ENCODE results near the gene TIGD4. TPM values are rescaled to one million over a fixed set of nuclear protein-coding genes. Genes with fewer than 3 reads are reported as not detected.

TIGD4 gene
- total and polyA plus RNA-seq, 2 experiments from 2014 or later = 1.6 to 1.7 TPM

DNA sequence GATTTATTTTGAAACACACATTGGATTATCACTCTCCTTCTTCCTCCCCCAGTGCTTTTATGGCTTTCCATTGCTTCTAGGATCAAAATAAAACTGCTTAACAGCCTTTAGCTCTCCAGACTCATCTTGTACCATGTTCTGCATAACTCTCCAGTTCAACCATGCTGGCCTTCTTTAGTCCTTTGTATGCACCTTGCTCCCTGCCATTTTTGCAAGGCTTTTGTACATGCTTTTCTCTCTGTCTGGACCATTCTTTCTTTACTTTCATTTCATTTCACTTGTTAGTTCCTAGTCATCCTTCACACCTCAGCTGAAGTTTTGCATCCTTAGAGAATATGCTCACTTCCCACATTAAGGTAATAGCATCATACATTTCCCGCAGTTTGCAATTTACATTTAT is 7.1 kb upstream of the TIGD4 start:
- Mint-ChIP-seq H3K4me3 (no peak overlapping the region), H3K36me3 (ENCODE audit: low read depth) (no peaks in the 10 kb centered on the region), H3K27me3 (ENCODE audit: insufficient read depth, low read depth, poor library complexity) (no peaks in the 10 kb centered on the region), H3K9me3 (no peaks in the 10 kb centered on the region), H3K4me1 (peaks cover 6% of the 10 kb centered on the region), H3K27ac (no peak overlapping the region)
- DNase-seq (ENCODE audit: low spot score) (no peak), ATAC-seq (no peak)
- Histone ChIP-seq H3K4me3 (no peak overlapping the region), H3K9me2 (ENCODE audit: insufficient read depth) (no peaks in the 10 kb centered on the region), H3K27ac (ENCODE audit: low read depth) (no peak overlapping the region), H3K4me2 (no peak overlapping the region), H4K20me1 (replicated peaks; ENCODE audit: insufficient read depth) (peaks cover 11% of the 10 kb centered on the region), H3K4me1 (ENCODE audit: insufficient read depth) (no peaks in the 10 kb centered on the region; the same call in 1 of the 2 replicates), H2AFZ (no peak overlapping the region), H3K27me3 (ENCODE audit: insufficient read depth) (no peaks in the 10 kb centered on the region), H3K79me2 (replicated peaks; ENCODE audit: insufficient read depth) (peaks cover 99% of the 10 kb centered on the region), H3F3A (replicated peaks; ENCODE audit: low read depth) (no peaks in the 10 kb centered on the region), H3K36me3 (ENCODE audit: insufficient read depth) (no peaks in the 10 kb centered on the region)
- TF ChIP-seq CREB1 (CRISPR knock-in tag; IDR thresholded peaks at IDR 0.05; ENCODE audit: low read depth) (no peak), ZNF331 (CRISPR knock-in tag; IDR thresholded peaks at IDR 0.05; ENCODE audit: low read depth) (no peak), EZH2 (IDR thresholded peaks at IDR 0.05; ENCODE audit: low read depth, unreplicated experiment) (no peak), POLR2AphosphoS5 (IDR thresholded peaks at IDR 0.05; ENCODE audit: low read depth) (no peak), NANOG (IDR thresholded peaks at IDR 0.05; ENCODE audit: borderline replicate concordance) (no peak), ZNF114 (CRISPR knock-in tag; IDR thresholded peaks at IDR 0.05) (no peak), CTCF (conservative IDR thresholded peaks at IDR 0.05; ENCODE audit: low read depth in 2 of 2) (no peak), ETS1 (IDR thresholded peaks at IDR 0.05) (no peak), STAT1 (IDR thresholded peaks at IDR 0.05; ENCODE audit: unreplicated experiment) (no peak), JUNB (IDR thresholded peaks at IDR 0.05; ENCODE audit: unreplicated experiment) (no peak), EZH2phosphoT487 (IDR thresholded peaks at IDR 0.05; ENCODE audit: unreplicated experiment) (no peak)
- TF ChIP-seq, protein P1, sequence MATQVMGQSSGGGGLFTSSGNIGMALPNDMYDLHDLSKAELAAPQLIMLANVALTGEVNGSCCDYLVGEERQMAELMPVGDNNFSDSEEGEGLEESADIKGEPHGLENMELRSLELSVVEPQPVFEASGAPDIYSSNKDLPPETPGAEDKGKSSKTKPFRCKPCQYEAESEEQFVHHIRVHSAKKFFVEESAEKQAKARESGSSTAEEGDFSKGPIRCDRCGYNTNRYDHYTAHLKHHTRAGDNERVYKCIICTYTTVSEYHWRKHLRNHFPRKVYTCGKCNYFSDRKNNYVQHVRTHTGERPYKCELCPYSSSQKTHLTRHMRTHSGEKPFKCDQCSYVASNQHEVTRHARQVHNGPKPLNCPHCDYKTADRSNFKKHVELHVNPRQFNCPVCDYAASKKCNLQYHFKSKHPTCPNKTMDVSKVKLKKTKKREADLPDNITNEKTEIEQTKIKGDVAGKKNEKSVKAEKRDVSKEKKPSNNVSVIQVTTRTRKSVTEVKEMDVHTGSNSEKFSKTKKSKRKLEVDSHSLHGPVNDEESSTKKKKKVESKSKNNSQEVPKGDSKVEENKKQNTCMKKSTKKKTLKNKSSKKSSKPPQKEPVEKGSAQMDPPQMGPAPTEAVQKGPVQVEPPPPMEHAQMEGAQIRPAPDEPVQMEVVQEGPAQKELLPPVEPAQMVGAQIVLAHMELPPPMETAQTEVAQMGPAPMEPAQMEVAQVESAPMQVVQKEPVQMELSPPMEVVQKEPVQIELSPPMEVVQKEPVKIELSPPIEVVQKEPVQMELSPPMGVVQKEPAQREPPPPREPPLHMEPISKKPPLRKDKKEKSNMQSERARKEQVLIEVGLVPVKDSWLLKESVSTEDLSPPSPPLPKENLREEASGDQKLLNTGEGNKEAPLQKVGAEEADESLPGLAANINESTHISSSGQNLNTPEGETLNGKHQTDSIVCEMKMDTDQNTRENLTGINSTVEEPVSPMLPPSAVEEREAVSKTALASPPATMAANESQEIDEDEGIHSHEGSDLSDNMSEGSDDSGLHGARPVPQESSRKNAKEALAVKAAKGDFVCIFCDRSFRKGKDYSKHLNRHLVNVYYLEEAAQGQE (IDR thresholded peaks at IDR 0.05; ENCODE audit: unreplicated experiment) = no peak
- TF ChIP-seq, protein P2, sequence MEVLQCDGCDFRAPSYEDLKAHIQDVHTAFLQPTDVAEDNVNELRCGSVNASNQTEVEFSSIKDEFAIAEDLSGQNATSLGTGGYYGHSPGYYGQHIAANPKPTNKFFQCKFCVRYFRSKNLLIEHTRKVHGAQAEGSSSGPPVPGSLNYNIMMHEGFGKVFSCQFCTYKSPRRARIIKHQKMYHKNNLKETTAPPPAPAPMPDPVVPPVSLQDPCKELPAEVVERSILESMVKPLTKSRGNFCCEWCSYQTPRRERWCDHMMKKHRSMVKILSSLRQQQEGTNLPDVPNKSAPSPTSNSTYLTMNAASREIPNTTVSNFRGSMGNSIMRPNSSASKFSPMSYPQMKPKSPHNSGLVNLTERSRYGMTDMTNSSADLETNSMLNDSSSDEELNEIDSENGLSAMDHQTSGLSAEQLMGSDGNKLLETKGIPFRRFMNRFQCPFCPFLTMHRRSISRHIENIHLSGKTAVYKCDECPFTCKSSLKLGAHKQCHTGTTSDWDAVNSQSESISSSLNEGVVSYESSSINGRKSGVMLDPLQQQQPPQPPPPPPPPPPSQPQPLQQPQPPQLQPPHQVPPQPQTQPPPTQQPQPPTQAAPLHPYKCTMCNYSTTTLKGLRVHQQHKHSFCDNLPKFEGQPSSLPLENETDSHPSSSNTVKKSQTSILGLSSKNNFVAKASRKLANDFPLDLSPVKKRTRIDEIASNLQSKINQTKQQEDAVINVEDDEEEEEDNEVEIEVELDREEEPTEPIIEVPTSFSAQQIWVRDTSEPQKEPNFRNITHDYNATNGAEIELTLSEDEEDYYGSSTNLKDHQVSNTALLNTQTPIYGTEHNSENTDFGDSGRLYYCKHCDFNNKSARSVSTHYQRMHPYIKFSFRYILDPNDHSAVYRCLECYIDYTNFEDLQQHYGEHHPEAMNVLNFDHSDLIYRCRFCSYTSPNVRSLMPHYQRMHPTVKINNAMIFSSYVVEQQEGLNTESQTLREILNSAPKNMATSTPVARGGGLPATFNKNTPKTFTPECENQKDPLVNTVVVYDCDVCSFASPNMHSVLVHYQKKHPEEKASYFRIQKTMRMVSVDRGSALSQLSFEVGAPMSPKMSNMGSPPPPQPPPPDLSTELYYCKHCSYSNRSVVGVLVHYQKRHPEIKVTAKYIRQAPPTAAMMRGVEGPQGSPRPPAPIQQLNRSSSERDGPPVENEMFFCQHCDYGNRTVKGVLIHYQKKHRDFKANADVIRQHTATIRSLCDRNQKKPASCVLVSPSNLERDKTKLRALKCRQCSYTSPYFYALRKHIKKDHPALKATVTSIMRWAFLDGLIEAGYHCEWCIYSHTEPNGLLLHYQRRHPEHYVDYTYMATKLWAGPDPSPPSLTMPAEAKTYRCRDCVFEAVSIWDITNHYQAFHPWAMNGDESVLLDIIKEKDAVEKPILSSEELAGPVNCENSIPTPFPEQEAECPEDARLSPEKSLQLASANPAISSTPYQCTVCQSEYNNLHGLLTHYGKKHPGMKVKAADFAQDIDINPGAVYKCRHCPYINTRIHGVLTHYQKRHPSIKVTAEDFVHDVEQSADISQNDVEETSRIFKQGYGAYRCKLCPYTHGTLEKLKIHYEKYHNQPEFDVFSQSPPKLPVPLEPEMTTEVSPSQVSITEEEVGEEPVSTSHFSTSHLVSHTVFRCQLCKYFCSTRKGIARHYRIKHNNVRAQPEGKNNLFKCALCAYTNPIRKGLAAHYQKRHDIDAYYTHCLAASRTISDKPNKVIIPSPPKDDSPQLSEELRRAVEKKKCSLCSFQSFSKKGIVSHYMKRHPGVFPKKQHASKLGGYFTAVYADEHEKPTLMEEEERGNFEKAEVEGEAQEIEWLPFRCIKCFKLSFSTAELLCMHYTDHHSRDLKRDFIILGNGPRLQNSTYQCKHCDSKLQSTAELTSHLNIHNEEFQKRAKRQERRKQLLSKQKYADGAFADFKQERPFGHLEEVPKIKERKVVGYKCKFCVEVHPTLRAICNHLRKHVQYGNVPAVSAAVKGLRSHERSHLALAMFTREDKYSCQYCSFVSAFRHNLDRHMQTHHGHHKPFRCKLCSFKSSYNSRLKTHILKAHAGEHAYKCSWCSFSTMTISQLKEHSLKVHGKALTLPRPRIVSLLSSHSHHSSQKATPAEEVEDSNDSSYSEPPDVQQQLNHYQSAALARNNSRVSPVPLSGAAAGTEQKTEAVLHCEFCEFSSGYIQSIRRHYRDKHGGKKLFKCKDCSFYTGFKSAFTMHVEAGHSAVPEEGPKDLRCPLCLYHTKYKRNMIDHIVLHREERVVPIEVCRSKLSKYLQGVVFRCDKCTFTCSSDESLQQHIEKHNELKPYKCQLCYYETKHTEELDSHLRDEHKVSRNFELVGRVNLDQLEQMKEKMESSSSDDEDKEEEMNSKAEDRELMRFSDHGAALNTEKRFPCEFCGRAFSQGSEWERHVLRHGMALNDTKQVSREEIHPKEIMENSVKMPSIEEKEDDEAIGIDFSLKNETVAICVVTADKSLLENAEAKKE (CRISPR knock-in tag; IDR thresholded peaks at IDR 0.05) = no peak

Measured in GM23338 (cell line).